HEK293T (cell line): ENCODE results near the gene C1QTNF3.

Source experiments
- ARNT ChIP-seq: fragments of 450-650 bp; IDR thresholded peaks from 2 replicates; pipeline ENCODE4 v1.6.1; 2017; ENCODE audit warnings: mild to moderate bottlenecking
- BHLHE40 ChIP-seq: fragments of 450-650 bp; IDR thresholded peaks from 2 replicates; pipeline ENCODE4 v1.6.1; 2016; ENCODE audit warnings: mild to moderate bottlenecking, moderate library complexity, borderline replicate concordance
- CTBP1 ChIP-seq: fragments of 450-650 bp; IDR thresholded peaks from 2 replicates; pipeline ENCODE4 v1.6.1; 2016; ENCODE audit warnings: borderline replicate concordance
- ELF4 ChIP-seq: fragments of 450-650 bp; IDR thresholded peaks from 2 replicates; pipeline ENCODE4 v1.6.1; 2017; ENCODE audit warnings: antibody characterized with exemption
- FOXA1 ChIP-seq: fragments of 450-650 bp; IDR thresholded peaks from 2 replicates; pipeline ENCODE4 v1.6.1; 2016; ENCODE audit warnings: mild to moderate bottlenecking
- FOXK2 ChIP-seq: fragments of 450-650 bp; IDR thresholded peaks from 2 replicates; pipeline ENCODE4 v1.6.1; 2016; ENCODE audit warnings: mild to moderate bottlenecking
- FOXM1 ChIP-seq: fragments of 450-650 bp; IDR thresholded peaks from 2 replicates; pipeline ENCODE4 v1.6.1; 2017; ENCODE audit warnings: mild to moderate bottlenecking, borderline replicate concordance
- LEF1 ChIP-seq: fragments of 450-650 bp; IDR thresholded peaks from 2 replicates; pipeline ENCODE4 v1.6.1; 2017; ENCODE audit warnings: mild to moderate bottlenecking, borderline replicate concordance
- SP1 ChIP-seq: fragments of 450-650 bp; IDR thresholded peaks from 2 replicates; pipeline ENCODE4 v1.6.1; 2017
- TARDBP ChIP-seq: fragments of 450-650 bp; IDR thresholded peaks from 2 replicates; pipeline ENCODE4 v1.6.1; 2016
- ZNF384 ChIP-seq: fragments of 450-650 bp; IDR thresholded peaks from 2 replicates; pipeline ENCODE4 v1.6.1; 2016
- TF ChIP-seq, protein P1 (sequence below): fragments of 450-650 bp; IDR thresholded peaks from 2 replicates; pipeline ENCODE4 v1.6.1; 2016

GRCh38 chr5:33973271-33973670, 69.7 kb downstream of the C1QTNF3 start:
- TF ChIP-seq ZNF384, result no peak
- TF ChIP-seq SP1, result no peak
- no peak for TF ChIP-seq CTBP1
- TF ChIP-seq BHLHE40, result no peak
- no peak for TF ChIP-seq FOXM1
- TF ChIP-seq ARNT, result no peak
- no peak for TF ChIP-seq FOXA1
- no peak for TF ChIP-seq ELF4
- no peak for TF ChIP-seq LEF1
- TF ChIP-seq TARDBP, result no peak
- TF ChIP-seq FOXK2, result no peak
- TF ChIP-seq, protein P1, sequence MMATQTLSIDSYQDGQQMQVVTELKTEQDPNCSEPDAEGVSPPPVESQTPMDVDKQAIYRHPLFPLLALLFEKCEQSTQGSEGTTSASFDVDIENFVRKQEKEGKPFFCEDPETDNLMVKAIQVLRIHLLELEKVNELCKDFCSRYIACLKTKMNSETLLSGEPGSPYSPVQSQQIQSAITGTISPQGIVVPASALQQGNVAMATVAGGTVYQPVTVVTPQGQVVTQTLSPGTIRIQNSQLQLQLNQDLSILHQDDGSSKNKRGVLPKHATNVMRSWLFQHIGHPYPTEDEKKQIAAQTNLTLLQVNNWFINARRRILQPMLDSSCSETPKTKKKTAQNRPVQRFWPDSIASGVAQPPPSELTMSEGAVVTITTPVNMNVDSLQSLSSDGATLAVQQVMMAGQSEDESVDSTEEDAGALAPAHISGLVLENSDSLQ, result no peak
